SH-SY5Y (cell line): Measurements from ENCODE around the gene NFATC3.

Source experiments
- GATA2 ChIP-seq: IDR thresholded peaks from 2 replicates; pipeline ENCODE4 v1.6.1; 2011; ENCODE audit warnings: mild to moderate bottlenecking, low read depth, low read length
- GATA3 ChIP-seq: IDR thresholded peaks from 2 replicates; pipeline ENCODE4 v1.6.1; 2011; ENCODE audit warnings: low read depth, mild to moderate bottlenecking, low read length, moderate library complexity

DNA sequence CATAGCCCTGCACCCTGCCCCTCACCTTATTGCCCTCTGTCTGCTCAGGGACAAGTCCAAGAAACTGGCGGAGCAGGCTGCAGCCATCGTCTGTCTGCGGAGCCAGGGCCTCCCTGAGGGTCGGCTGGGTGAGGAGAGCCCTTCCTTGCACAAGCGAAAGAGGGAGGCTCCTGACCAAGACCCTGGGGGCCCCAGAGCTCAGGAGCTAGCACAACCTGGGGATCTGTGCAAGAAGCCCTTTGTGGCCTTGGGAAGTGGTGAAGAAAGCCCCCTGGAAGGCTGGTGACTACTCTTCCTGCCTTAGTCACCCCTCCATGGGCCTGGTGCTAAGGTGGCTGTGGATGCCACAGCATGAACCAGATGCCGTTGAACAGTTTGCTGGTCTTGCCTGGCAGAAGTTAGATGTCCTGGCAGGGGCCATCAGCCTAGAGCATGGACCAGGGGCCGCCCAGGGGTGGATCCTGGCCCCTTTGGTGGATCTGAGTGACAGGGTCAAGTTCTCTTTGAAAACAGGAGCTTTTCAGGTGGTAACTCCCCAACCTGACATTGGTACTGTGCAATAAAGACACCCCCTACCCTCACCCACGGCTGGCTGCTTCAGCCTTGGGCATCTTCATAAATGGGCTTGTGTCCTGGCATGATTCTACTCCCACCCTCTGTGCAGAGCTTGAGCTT is 6.3 kb upstream of the NFATC3 start:
- no peak for TF ChIP-seq GATA3
- TF ChIP-seq GATA2, result no peak
